Neutrophil (primary cell): ENCODE results near the gene UQCR10.

Experiments used
- H3K27ac ChIP-seq: fragments of 200-600 bp; sonication (generic); 2 replicates; pipeline ENCODE4 v1.5.1; 2016; ENCODE audit warnings: mild to moderate bottlenecking, moderate library complexity
- H3K27me3 ChIP-seq: fragments of 200-600 bp; sonication (generic); 2 replicates; pipeline ENCODE4 v1.6.0; 2016; ENCODE audit warnings: mild to moderate bottlenecking
- H3K36me3 ChIP-seq: fragments of 200-600 bp; sonication (generic); 2 replicates; pipeline ENCODE4 v1.5.1; 2017
- H3K4me1 ChIP-seq, 2 experiments: fragments of 200-600 bp in 1 of 2; sonication (generic) in 1 of 2; 1 replicate in 1 of 2; 2 replicates in 1 of 2; pipeline versions ENCODE4 v1.5.1 to v1.6.1; 2013 to 2016; ENCODE audit warnings: low read depth in 1 of 2, low read length in 1 of 2, mild to moderate bottlenecking in 1 of 2, moderate library complexity in 1 of 2; ENCODE audit not compliant: control insufficient read depth in 1 of 2, insufficient read depth in 1 of 2
- H3K4me3 ChIP-seq, 2 experiments: fragments of 200-600 bp in 1 of 2; sonication (generic) in 1 of 2; 1 replicate in 1 of 2; 2 replicates in 1 of 2; pipeline ENCODE4 v1.5.1; 2013 to 2016; ENCODE audit warnings: low read depth in 1 of 2, low read length in 1 of 2, mild to moderate bottlenecking in 1 of 2, moderate library complexity in 1 of 2
- H3K9me3 ChIP-seq: fragments of 200-600 bp; sonication (generic); 2 replicates; pipeline ENCODE4 v1.5.1; 2016
- TF ChIP-seq, protein P1 (sequence below): fragments of 200-600 bp; sonication (generic); IDR thresholded peaks from 2 replicates; pipeline ENCODE4 v1.5.1; 2016; ENCODE audit warnings: antibody characterized with exemption

UQCR10 gene

DNA sequence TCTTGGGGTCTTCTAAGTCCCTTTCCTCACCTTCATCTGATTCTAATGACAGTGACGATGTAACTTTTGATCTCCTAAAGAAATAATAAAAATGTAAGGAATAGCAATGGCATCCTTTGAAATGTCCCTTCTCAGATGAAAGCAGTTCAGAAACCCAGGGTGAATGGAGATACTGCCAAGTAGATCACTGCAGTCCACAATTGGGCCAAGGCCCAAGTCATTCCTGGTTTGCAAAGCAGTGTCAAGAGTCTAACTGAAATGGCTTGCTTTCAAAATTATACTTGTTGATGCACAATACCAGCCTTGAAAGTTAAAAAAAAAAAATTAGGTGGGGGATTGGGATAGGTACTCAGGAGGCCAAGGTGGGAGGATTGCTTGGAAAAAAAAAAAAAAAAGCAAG is 50.6 kb downstream of the UQCR10 start:
- no peak overlapping the region for H3K4me3 ChIP-seq
- H3K27ac ChIP-seq: no peak overlapping the region
- no peaks in the 10 kb centered on the region for H3K27me3 ChIP-seq
- TF ChIP-seq, protein P1, sequence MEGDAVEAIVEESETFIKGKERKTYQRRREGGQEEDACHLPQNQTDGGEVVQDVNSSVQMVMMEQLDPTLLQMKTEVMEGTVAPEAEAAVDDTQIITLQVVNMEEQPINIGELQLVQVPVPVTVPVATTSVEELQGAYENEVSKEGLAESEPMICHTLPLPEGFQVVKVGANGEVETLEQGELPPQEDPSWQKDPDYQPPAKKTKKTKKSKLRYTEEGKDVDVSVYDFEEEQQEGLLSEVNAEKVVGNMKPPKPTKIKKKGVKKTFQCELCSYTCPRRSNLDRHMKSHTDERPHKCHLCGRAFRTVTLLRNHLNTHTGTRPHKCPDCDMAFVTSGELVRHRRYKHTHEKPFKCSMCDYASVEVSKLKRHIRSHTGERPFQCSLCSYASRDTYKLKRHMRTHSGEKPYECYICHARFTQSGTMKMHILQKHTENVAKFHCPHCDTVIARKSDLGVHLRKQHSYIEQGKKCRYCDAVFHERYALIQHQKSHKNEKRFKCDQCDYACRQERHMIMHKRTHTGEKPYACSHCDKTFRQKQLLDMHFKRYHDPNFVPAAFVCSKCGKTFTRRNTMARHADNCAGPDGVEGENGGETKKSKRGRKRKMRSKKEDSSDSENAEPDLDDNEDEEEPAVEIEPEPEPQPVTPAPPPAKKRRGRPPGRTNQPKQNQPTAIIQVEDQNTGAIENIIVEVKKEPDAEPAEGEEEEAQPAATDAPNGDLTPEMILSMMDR: no peak
- no peaks in the 10 kb centered on the region for H3K9me3 ChIP-seq
- peaks cover 20 to 21% of the 10 kb centered on the region in 2 experiments for H3K4me1 ChIP-seq
- peaks cover 56% of the 10 kb centered on the region for H3K36me3 ChIP-seq

DNA sequence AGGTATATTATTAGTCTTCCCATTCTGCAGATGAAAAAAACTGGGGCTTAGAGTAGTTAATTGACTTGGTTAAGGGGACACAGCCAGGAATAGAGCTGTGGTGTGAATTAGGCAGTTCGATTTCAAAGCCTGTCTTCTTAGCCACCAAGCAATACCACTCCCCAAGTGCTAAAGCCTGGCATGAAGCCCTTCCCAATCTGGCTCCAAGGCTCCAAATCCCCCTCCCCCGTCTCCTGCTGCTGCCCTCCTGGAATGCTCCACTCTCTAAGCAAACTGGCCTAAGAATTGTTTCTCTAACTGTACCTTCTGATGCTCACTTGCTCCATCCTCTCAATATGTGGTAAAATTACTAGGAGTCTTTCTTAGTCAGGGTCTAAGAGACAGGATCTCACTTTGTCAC is 52.3 kb downstream of the UQCR10 start:
- no peak overlapping the region for H3K4me3 ChIP-seq
- peaks cover 20 to 22% of the 10 kb centered on the region in 2 experiments for H3K4me1 ChIP-seq
- TF ChIP-seq, protein P1: no peak
- H3K36me3 ChIP-seq: peaks cover 42% of the 10 kb centered on the region
- no peaks in the 10 kb centered on the region for H3K9me3 ChIP-seq
- no peaks in the 10 kb centered on the region for H3K27me3 ChIP-seq
- no peak overlapping the region for H3K27ac ChIP-seq
